H7 (cell line): ENCODE measurements around the gene PSMA6. TPM values are rescaled to one million over a fixed set of nuclear protein-coding genes. Genes with fewer than 3 reads are reported as not detected.
A peak's percentile ranks its signal among the peaks of the same experiment; 100 is the strongest.
"Not testable (repeated sequence)": the region's sequence is repeated elsewhere in the genome, so short reads cannot be mapped to it uniquely, and the experiment has no call there.

Source experiments
- DNase-seq: peaks from one replicate; pipeline ENCODE4 v3.0.0; 2012
- H3K27me3 ChIP-seq: 2 replicates; pipeline ENCODE4 v1.6.0; 2011; ENCODE audit warnings: mild to moderate bottlenecking, low read length; ENCODE audit not compliant: control insufficient read depth, insufficient read depth
- H3K36me3 ChIP-seq: replicated peaks from 2 replicates; pipeline ENCODE4 v1.5.1; 2011; ENCODE audit warnings: low read length; ENCODE audit not compliant: control insufficient read depth, insufficient read depth
- H3K4me3 ChIP-seq: 2 replicates; pipeline ENCODE4 v1.5.1; 2011; ENCODE audit warnings: low read depth, mild to moderate bottlenecking, control low read depth, low read length, moderate library complexity; ENCODE audit not compliant: insufficient read depth
- total RNA-seq: library from RNA; depleted of rRNA; stranded (reverse); fragments of >200 nt; shearing (Covaris generic); gene quantifications from 2 replicates; pipeline ENCODE4 v1.2.3, GENCODE V29; 2014

PSMA6 gene
- total RNA-seq, 1 experiment from 2014 or later = 232 TPM

- no peak overlapping the region for H3K4me3 ChIP-seq
- no peaks in the 10 kb centered on the region for H3K27me3 ChIP-seq
- no peak for DNase-seq
- no peaks in the 10 kb centered on the region for H3K36me3 ChIP-seq
Measured at GRCh38 chr14:35340616-35341453, 48.7 kb downstream of the PSMA6 start.

GRCh38 chr14:35341454-35341750 is 49.2 kb downstream of the PSMA6 start:
- H3K27me3 ChIP-seq = no peaks in the 10 kb centered on the region
- peak; percentile 85 for DNase-seq

GRCh38 chr14:35341751-35342488 is 49.7 kb downstream of the PSMA6 start:
- H3K36me3 ChIP-seq = no peaks in the 10 kb centered on the region
- H3K4me3 ChIP-seq = no peak overlapping the region
- H3K27me3 ChIP-seq = no peaks in the 10 kb centered on the region
- no peak for DNase-seq

More at GRCh38 chr14:35341454-35341750, 49.2 kb downstream of the PSMA6 start:
- no peak overlapping the region for H3K4me3 ChIP-seq
- no peaks in the 10 kb centered on the region for H3K36me3 ChIP-seq

GRCh38 chr14:35342489-35343010 is 50.4 kb downstream of the PSMA6 start:
- Histone ChIP-seq H3K4me3 (no peak overlapping the region), H3K27me3 (no peaks in the 10 kb centered on the region), H3K36me3 (no peaks in the 10 kb centered on the region)
- no peak for DNase-seq

- H3K36me3 ChIP-seq = no peaks in the 10 kb centered on the region
- no peak overlapping the region for H3K4me3 ChIP-seq
- DNase-seq = no peak
- no peaks in the 10 kb centered on the region for H3K27me3 ChIP-seq
Measured at GRCh38 chr14:35343702-35344101, 51.5 kb downstream of the PSMA6 start.

GRCh38 chr14:35344107-35344807 is 52.1 kb downstream of the PSMA6 start:
- Histone ChIP-seq H3K4me3 (no peak overlapping the region), H3K27me3 (no peaks in the 10 kb centered on the region), H3K36me3 (no peaks in the 10 kb centered on the region)
- DNase-seq = no peak

- Histone ChIP-seq H3K27me3 (no peaks in the 10 kb centered on the region), H3K4me3 (no peak overlapping the region), H3K36me3 (no peaks in the 10 kb centered on the region)
- DNase-seq = peak; percentile 21
Measured at GRCh38 chr14:35346738-35347322, 54.6 kb downstream of the PSMA6 start.

GRCh38 chr14:35347323-35348043 is 55.3 kb downstream of the PSMA6 start:
- Histone ChIP-seq H3K4me3 (no peak overlapping the region), H3K27me3 (no peaks in the 10 kb centered on the region), H3K36me3 (no peaks in the 10 kb centered on the region)
- peak; percentile 70 for DNase-seq

- not testable (repeated sequence) for H3K4me3 ChIP-seq, H3K27me3 ChIP-seq, H3K36me3 ChIP-seq, DNase-seq
Measured at GRCh38 chr14:35348044-35348380, 55.8 kb downstream of the PSMA6 start.

- Histone ChIP-seq H3K36me3 (no peaks in the 10 kb centered on the region), H3K27me3 (no peaks in the 10 kb centered on the region), H3K4me3 (no peak overlapping the region)
- peak; percentile 37 for DNase-seq
Measured at GRCh38 chr14:35349496-35350365, 57.5 kb downstream of the PSMA6 start.

- DNase-seq = no peak
- no peaks in the 10 kb centered on the region for H3K27me3 ChIP-seq
Measured at GRCh38 chr14:35351497-35351896, 59.3 kb downstream of the PSMA6 start.

GRCh38 chr14:35351897-35352273 is 59.7 kb downstream of the PSMA6 start:
- DNase-seq = no peak
- Histone ChIP-seq H3K36me3 (no peaks in the 10 kb centered on the region), H3K27me3 (no peaks in the 10 kb centered on the region), H3K4me3 (no peak overlapping the region)

More at GRCh38 chr14:35351497-35351896, 59.3 kb downstream of the PSMA6 start:
- H3K36me3 ChIP-seq = no peaks in the 10 kb centered on the region
- no peak overlapping the region for H3K4me3 ChIP-seq
